ENCODE measurements around the gene ACTL6A. TPM values are rescaled to one million over a fixed set of nuclear protein-coding genes. Genes with fewer than 3 reads are reported as not detected.

Gene ACTL6A
- total and polyA plus RNA-seq, 2 donors from 2014 or later = 23.7 to 40.7 TPM

GRCh38 chr3:179624451-179624850 lies 61.7 kb downstream of the ACTL6A start:
- intact Hi-C loops (cut with DNase I) = no loop called here
- no peak for FAIRE-seq
- no peak overlapping the region for H3K9ac ChIP-seq (ENCODE audit: low read length in 3 of 3)
- H3K4me1 ChIP-seq (ENCODE audit: control insufficient read depth in 2 of 3, insufficient read depth in 2 of 3, low read depth in 1 of 3, low read length in 3 of 3) = no peaks in the 10 kb centered on the region
- H3K36me3 ChIP-seq (ENCODE audit: control insufficient read depth in 2 of 3, insufficient read depth in 3 of 3, low read length in 3 of 3) = peaks cover 0 to 16% (median 7%) of the 10 kb centered on the region in 3 donors
- no peaks in the 10 kb centered on the region for H3K9me3 ChIP-seq (ENCODE audit: control insufficient read depth in 2 of 3, insufficient read depth in 1 of 3, low read length in 3 of 3)
- no peak overlapping the region for H3K27ac ChIP-seq (ENCODE audit: low read depth in 2 of 2, low read length in 2 of 2)
- TF ChIP-seq CTCF (IDR thresholded peaks at IDR 0.05; ENCODE audit: borderline replicate concordance, extremely low read depth, insufficient read depth) = no peak
- DNase-seq = no peak
- H3K4me3 ChIP-seq (ENCODE audit: low read length in 3 of 3) = no peak overlapping the region
- no peaks in the 10 kb centered on the region for H3K27me3 ChIP-seq (ENCODE audit: control insufficient read depth, insufficient read depth, low read length)

GRCh38 chr3:179630753-179631451 lies 68.2 kb downstream of the ACTL6A start:
- Histone ChIP-seq H3K27me3 (ENCODE audit: control insufficient read depth, insufficient read depth, low read length) (no peaks in the 10 kb centered on the region), H3K4me1 (ENCODE audit: control insufficient read depth in 2 of 3, insufficient read depth in 2 of 3, low read depth in 1 of 3, low read length in 3 of 3) (no peaks in the 10 kb centered on the region), H3K36me3 (ENCODE audit: control insufficient read depth in 2 of 3, insufficient read depth in 3 of 3, low read length in 3 of 3) (no peaks in the 10 kb centered on the region), H3K4me3 (ENCODE audit: low read length in 3 of 3) (no peak overlapping the region), H3K9me3 (ENCODE audit: control insufficient read depth in 2 of 3, insufficient read depth in 1 of 3, low read length in 3 of 3) (no peaks in the 10 kb centered on the region), H3K27ac (ENCODE audit: low read depth in 2 of 2, low read length in 2 of 2) (no peak overlapping the region), H3K9ac (ENCODE audit: low read length in 3 of 3) (no peak overlapping the region)
- no peak for FAIRE-seq
- intact Hi-C loops (cut with DNase I) = no loop called here
- TF ChIP-seq CTCF (IDR thresholded peaks at IDR 0.05; ENCODE audit: borderline replicate concordance, extremely low read depth, insufficient read depth) = no peak
- DNase-seq = no peak

Other genes starting within 250 kb of the ACTL6A start
- gene ZNF639, start 239.9 kb upstream of the ACTL6A start, total RNA-seq = 35.6 TPM
- gene ZNF639, start 239.9 kb upstream of the ACTL6A start, polyA plus RNA-seq (ENCODE audit: insufficient read depth, low read depth, low replicate concordance) = 17.9 TPM
- 50.2 TPM for gene MFN1, start 215.2 kb upstream of the ACTL6A start, total RNA-seq
- 16.6 TPM for gene MFN1, start 215.2 kb upstream of the ACTL6A start, polyA plus RNA-seq (ENCODE audit: insufficient read depth, low read depth, low replicate concordance)
- gene GNB4, start 111.5 kb upstream of the ACTL6A start, total RNA-seq = 31.0 TPM
- 3.9 TPM for gene GNB4, start 111.5 kb upstream of the ACTL6A start, polyA plus RNA-seq (ENCODE audit: insufficient read depth, low read depth, low replicate concordance)
- gene MRPL47, start 41.7 kb downstream of the ACTL6A start, total RNA-seq = 26.2 TPM
- gene MRPL47, start 41.7 kb downstream of the ACTL6A start, polyA plus RNA-seq (ENCODE audit: insufficient read depth, low read depth, low replicate concordance) = 86.2 TPM
- gene NDUFB5, start 41.9 kb downstream of the ACTL6A start, total RNA-seq = 102 TPM
- gene NDUFB5, start 41.9 kb downstream of the ACTL6A start, polyA plus RNA-seq (ENCODE audit: insufficient read depth, low read depth, low replicate concordance) = 290 TPM
- gene USP13, start 90.1 kb downstream of the ACTL6A start, total RNA-seq = 9.0 TPM
- 3.0 TPM for gene USP13, start 90.1 kb downstream of the ACTL6A start, polyA plus RNA-seq (ENCODE audit: insufficient read depth, low read depth, low replicate concordance)

Data from kidney (tissue), 14 donors.